Gastroesophageal sphincter (tissue), 4 donors: ENCODE measurements around the gene KRT32. TPM values are rescaled to one million over a fixed set of nuclear protein-coding genes. Genes with fewer than 3 reads are reported as not detected.

Source experiments
- ATAC-seq: fragments of 150-250 bp; one replicate; pipeline ENCODE4 v1.9.1; 2016; ENCODE audit warnings: mild to moderate bottlenecking, moderate library complexity
- H3K27ac ChIP-seq, 4 donors: fragments of 200-600 bp; sonication (generic) in 3 of 4; 1 replicate in 3 of 4; 2 replicates in 1 of 4; pipeline ENCODE4 v1.5.1; 2016 to 2019
- H3K27me3 ChIP-seq: fragments of 200-600 bp; sonication (generic); one replicate; pipeline ENCODE4 v1.5.1; 2019
- H3K36me3 ChIP-seq, 2 donors: fragments of 200-600 bp; sonication (generic); one replicate each; pipeline ENCODE4 v1.5.1; 2019; ENCODE audit warnings: control low read depth in 1 of 2
- H3K4me1 ChIP-seq, 3 donors: fragments of 200-600 bp; sonication (generic); 1 replicate in 2 of 3; 2 replicates in 1 of 3; pipeline ENCODE4 v1.5.1; 2016 to 2019; ENCODE audit warnings: control low read depth in 2 of 3
- H3K4me3 ChIP-seq, 2 donors: fragments of 200-600 bp; sonication (generic); one replicate each; pipeline ENCODE4 v1.5.1; 2019; ENCODE audit warnings: mild to moderate bottlenecking in 1 of 2, moderate library complexity in 1 of 2
- H3K9me3 ChIP-seq, 3 donors: fragments of 200-600 bp; sonication (generic); one replicate each; pipeline ENCODE4 v1.5.1; 2017 to 2019; ENCODE audit warnings: control low read depth in 2 of 3
- CTCF ChIP-seq, 4 experiments: fragments of 200-600 bp in 2 of 4; fragments of 450-650 bp in 2 of 4; sonication (generic) in 1 of 4; IDR thresholded peaks; one replicate each; pipeline ENCODE4 v1.5.1; 2017 to 2019; ENCODE audit warnings: antibody characterized with exemption in 4 of 4, mild to moderate bottlenecking in 2 of 4, moderate library complexity in 2 of 4
- EP300 ChIP-seq: sonication (generic); formaldehyde crosslinking; IDR thresholded peaks from one replicate; pipeline ENCODE4 v1.6.1; 2017; ENCODE audit warnings: antibody characterized with exemption, mild to moderate bottlenecking
- POLR2A ChIP-seq, 2 donors: fragments of 450-650 bp; IDR thresholded peaks; one replicate each; pipeline ENCODE4 v1.6.1; 2017; ENCODE audit warnings: antibody characterized with exemption in 2 of 2, mild to moderate bottlenecking in 2 of 2, moderate library complexity in 1 of 2
- POLR2AphosphoS5 ChIP-seq: sonication (generic); formaldehyde crosslinking; IDR thresholded peaks from one replicate; pipeline ENCODE4 v1.6.1; 2017; ENCODE audit warnings: antibody characterized with exemption
- WGBS, 2 donors: methylation state at CpG; one replicate each; pipeline ENCODE4 v1.1.5; 2018; ENCODE audit warnings: low coverage in 1 of 2; 5-methylcytosine and 5-hydroxymethylcytosine counted together
- total RNA-seq, 4 donors: library from RNA; depleted of rRNA; stranded (reverse); fragments of >200 nt; gene quantifications; one replicate each; pipeline ENCODE4 v1.1.0, GENCODE V29; 2016

KRT32 gene
- total RNA-seq, 4 donors from 2014 or later = 0.13 TPM; not detected in 3

GRCh38 chr17:41476866-41477815 lies 10.0 kb upstream of the KRT32 start:
- Histone ChIP-seq H3K27ac (no peak overlapping the region), H3K36me3 (no peaks in the 10 kb centered on the region), H3K27me3 (no peaks in the 10 kb centered on the region), H3K4me3 (no peak overlapping the region), H3K4me1 (no peaks in the 10 kb centered on the region), H3K9me3 (no peaks in the 10 kb centered on the region)
- WGBS, 2 donors = 90 to 100% methylated on average over 1 to 14 of the region's 22 CpGs
- ATAC-seq = no peak
- TF ChIP-seq POLR2AphosphoS5 (no peak), CTCF (IDR thresholded peaks at IDR 0.05) (no peak), POLR2A (IDR thresholded peaks at IDR 0.05) (no peak), EP300 (no peak)

- TF ChIP-seq POLR2AphosphoS5 = no peak
- no peak for TF ChIP-seq EP300
- TF ChIP-seq CTCF (IDR thresholded peaks at IDR 0.05) = no peak
- no peak for TF ChIP-seq POLR2A (IDR thresholded peaks at IDR 0.05)
- peaks cover 0 to 6% (median 0%) of the 10 kb centered on the region in 3 donors for H3K9me3 ChIP-seq
- ATAC-seq = no peak
- H3K4me3 ChIP-seq = no peak overlapping the region
- no peak overlapping the region for H3K27ac ChIP-seq
- H3K4me1 ChIP-seq = no peaks in the 10 kb centered on the region
- 100% methylated on average over 2 of the region's 4 CpGs; no CpG with 5 or more reads in 1 of the 2 donors for WGBS, 2 donors
- H3K36me3 ChIP-seq = no peaks in the 10 kb centered on the region
- H3K27me3 ChIP-seq = no peaks in the 10 kb centered on the region
Observed at GRCh38 chr17:41475421-41475820, 8.2 kb upstream of the KRT32 start.

GRCh38 chr17:41474863-41475262 lies 7.7 kb upstream of the KRT32 start:
- WGBS, 2 donors = 52 to 61% methylated on average over 4 to 6 of the region's 8 CpGs
- Histone ChIP-seq H3K9me3 (peaks cover 0 to 6% (median 0%) of the 10 kb centered on the region in 3 donors), H3K4me3 (no peak overlapping the region), H3K36me3 (no peaks in the 10 kb centered on the region), H3K27ac (no peak overlapping the region), H3K27me3 (no peaks in the 10 kb centered on the region), H3K4me1 (no peaks in the 10 kb centered on the region)
- no peak for ATAC-seq
- TF ChIP-seq POLR2AphosphoS5 (no peak), POLR2A (IDR thresholded peaks at IDR 0.05) (no peak), EP300 (no peak), CTCF (IDR thresholded peaks at IDR 0.05) (no peak)

- no peak overlapping the region for H3K27ac ChIP-seq
- peaks cover 0 to 19% (median 3%) of the 10 kb centered on the region in 3 donors for H3K4me1 ChIP-seq
- no peak for ATAC-seq
- H3K9me3 ChIP-seq = peaks cover 0 to 19% (median 0%) of the 10 kb centered on the region in 3 donors
- TF ChIP-seq POLR2AphosphoS5 (no peak), POLR2A (IDR thresholded peaks at IDR 0.05) (no peak), CTCF (IDR thresholded peaks at IDR 0.05) (no peak), EP300 (no peak)
- H3K4me3 ChIP-seq = no peak overlapping the region
- no peaks in the 10 kb centered on the region for H3K36me3 ChIP-seq
- no peaks in the 10 kb centered on the region for H3K27me3 ChIP-seq
Observed at GRCh38 chr17:41468346-41468745, 1.2 kb upstream of the KRT32 start.

GRCh38 chr17:41467561-41467960 lies 375 bp upstream of the KRT32 start:
- Histone ChIP-seq H3K9me3 (peaks cover 0 to 19% (median 0%) of the 10 kb centered on the region in 3 donors), H3K4me3 (no peak overlapping the region), H3K27ac (no peak overlapping the region), H3K36me3 (no peaks in the 10 kb centered on the region), H3K4me1 (peaks cover 0 to 27% (median 3%) of the 10 kb centered on the region in 3 donors), H3K27me3 (no peaks in the 10 kb centered on the region)
- ATAC-seq = no peak
- WGBS, 2 donors = 56 to 62% methylated on average over 2 to 3 of the region's 4 CpGs
- TF ChIP-seq EP300 (no peak), POLR2AphosphoS5 (no peak)
